Breast epithelium (tissue), 4 donors: Measurements from ENCODE around the gene TMEM222. TPM values are rescaled to one million over a fixed set of nuclear protein-coding genes. Genes with fewer than 3 reads are reported as not detected.

Experiments used
- DNase-seq, 2 donors: peaks; one replicate each; pipeline ENCODE4 v3.0.0-alpha.2; 2019; ENCODE audit warnings: low spot score in 2 of 2
- H3K27ac ChIP-seq, 2 donors: fragments of 200-600 bp; sonication (generic) in 1 of 2; one replicate each; pipeline ENCODE4 v1.5.1; 2016 to 2019; ENCODE audit warnings: mild to moderate bottlenecking in 1 of 2
- H3K27me3 ChIP-seq, 2 donors: fragments of 200-600 bp; sonication (generic) in 1 of 2; one replicate each; pipeline versions ENCODE4 v1.5.1 to v1.6.0; 2017 to 2019; ENCODE audit warnings: control low read depth in 1 of 2, mild to moderate bottlenecking in 1 of 2
- H3K36me3 ChIP-seq: fragments of 200-600 bp; one replicate; pipeline ENCODE4 v1.5.1; 2019
- H3K4me1 ChIP-seq, 2 donors: fragments of 200-600 bp; sonication (generic); one replicate each; pipeline ENCODE4 v1.5.1; 2016 to 2019; ENCODE audit warnings: control low read depth in 1 of 2
- H3K4me3 ChIP-seq, 3 donors: fragments of 200-600 bp; sonication (generic); 1 replicate in 2 of 3; 2 replicates in 1 of 3; pipeline ENCODE4 v1.5.1; 2016 to 2019; ENCODE audit warnings: mild to moderate bottlenecking in 3 of 3, moderate library complexity in 2 of 3
- H3K9me3 ChIP-seq, 2 donors: fragments of 200-600 bp; sonication (generic) in 1 of 2; one replicate each; pipeline ENCODE4 v1.5.1; 2016 to 2019; ENCODE audit warnings: control low read depth in 1 of 2
- POLR2A ChIP-seq: fragments of 450-650 bp; IDR thresholded peaks from one replicate; pipeline ENCODE4 v1.6.1; 2016; ENCODE audit warnings: antibody characterized with exemption, mild to moderate bottlenecking, moderate library complexity
- POLR2AphosphoS5 ChIP-seq, 3 donors: sonication (generic); formaldehyde crosslinking; IDR thresholded peaks; one replicate each; pipeline ENCODE4 v1.6.1; 2017; ENCODE audit warnings: antibody characterized with exemption in 3 of 3
- intact Hi-C: fragments of 100-400 bp; cut with DNase I; formaldehyde crosslinking; loops from one replicate; pipeline ENCODE4 v1.15.1; 2023; ENCODE audit warnings: low total_unique reads
- total RNA-seq, 3 donors: library from RNA; depleted of rRNA; stranded (reverse); fragments of >200 nt; gene quantifications; one replicate each; pipeline ENCODE4 v1.1.0, GENCODE V29; 2016
- TF ChIP-seq, protein P1 (sequence below), 3 donors: fragments of 450-650 bp; IDR thresholded peaks; one replicate each; pipeline ENCODE4 v1.5.1; 2016 to 2017; ENCODE audit warnings: antibody characterized with exemption in 3 of 3, mild to moderate bottlenecking in 3 of 3, moderate library complexity in 3 of 3

TMEM222 gene, protein sequence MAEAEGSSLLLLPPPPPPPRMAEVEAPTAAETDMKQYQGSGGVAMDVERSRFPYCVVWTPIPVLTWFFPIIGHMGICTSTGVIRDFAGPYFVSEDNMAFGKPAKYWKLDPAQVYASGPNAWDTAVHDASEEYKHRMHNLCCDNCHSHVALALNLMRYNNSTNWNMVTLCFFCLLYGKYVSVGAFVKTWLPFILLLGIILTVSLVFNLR
- total RNA-seq, result 10 to 100 TPM; 20.0 to 28.0 (median 26.5) TPM

DNA sequence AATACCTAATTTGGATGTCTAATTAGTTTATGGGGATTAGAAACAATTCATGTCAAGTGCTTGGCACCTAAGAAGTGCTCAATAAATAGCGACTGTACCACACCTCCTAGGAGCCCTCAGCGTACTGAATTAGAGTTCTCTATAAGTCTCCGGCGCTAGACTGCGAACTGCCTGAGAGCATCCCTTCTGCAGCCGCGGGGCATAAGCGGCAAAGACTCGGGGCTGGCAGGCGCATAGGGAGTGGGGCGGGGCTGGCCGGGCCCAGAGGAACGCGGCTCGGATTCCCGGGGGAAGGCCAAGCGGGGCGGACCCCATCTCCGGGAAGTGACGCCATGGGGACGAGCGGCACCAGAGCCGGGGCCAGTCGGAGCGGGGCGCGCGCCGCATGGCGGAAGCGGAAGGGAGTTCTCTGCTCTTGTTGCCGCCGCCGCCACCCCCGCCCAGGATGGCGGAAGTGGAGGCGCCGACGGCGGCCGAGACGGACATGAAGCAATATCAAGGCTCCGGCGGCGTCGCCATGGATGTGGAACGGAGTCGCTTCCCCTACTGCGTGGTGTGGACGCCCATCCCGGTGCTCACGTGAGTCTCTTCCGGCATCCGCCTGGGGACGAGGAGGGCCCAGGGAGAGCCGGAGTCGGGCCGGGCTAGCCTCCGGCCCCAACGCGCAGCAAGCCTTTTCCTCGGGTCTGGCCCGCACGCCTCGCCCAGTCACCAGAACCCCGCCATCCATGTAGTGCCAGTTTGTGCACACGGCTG is at the start of gene TMEM222:
Gene TMEM222 (plus strand): TSS at position 351 of the 756 bp plus-strand sequence. CDS start 35 bp downstream, at position 386.
- H3K27me3 ChIP-seq, result peaks cover 0 to 4% of the 10 kb centered on the region in 2 donors
- peak within 1 kb of the TSS; percentile 79 to 87 (median 85) for H3K4me3 ChIP-seq
- peak; percentile 94 to 98 for DNase-seq
- H3K9me3 ChIP-seq, result no peaks in the 10 kb centered on the region
- intact Hi-C loops, result no loop called here
- peaks cover 0 to 16% of the 10 kb centered on the region in 2 donors for H3K4me1 ChIP-seq
- H3K27ac ChIP-seq, result peak within 1 kb of the TSS; percentile 84 to 87
- peak; percentile 86 to 94 (median 89) for TF ChIP-seq POLR2AphosphoS5 (IDR thresholded peaks at IDR 0.05)
- TF ChIP-seq, protein P1, sequence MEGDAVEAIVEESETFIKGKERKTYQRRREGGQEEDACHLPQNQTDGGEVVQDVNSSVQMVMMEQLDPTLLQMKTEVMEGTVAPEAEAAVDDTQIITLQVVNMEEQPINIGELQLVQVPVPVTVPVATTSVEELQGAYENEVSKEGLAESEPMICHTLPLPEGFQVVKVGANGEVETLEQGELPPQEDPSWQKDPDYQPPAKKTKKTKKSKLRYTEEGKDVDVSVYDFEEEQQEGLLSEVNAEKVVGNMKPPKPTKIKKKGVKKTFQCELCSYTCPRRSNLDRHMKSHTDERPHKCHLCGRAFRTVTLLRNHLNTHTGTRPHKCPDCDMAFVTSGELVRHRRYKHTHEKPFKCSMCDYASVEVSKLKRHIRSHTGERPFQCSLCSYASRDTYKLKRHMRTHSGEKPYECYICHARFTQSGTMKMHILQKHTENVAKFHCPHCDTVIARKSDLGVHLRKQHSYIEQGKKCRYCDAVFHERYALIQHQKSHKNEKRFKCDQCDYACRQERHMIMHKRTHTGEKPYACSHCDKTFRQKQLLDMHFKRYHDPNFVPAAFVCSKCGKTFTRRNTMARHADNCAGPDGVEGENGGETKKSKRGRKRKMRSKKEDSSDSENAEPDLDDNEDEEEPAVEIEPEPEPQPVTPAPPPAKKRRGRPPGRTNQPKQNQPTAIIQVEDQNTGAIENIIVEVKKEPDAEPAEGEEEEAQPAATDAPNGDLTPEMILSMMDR (IDR thresholded peaks at IDR 0.05), result peak in 2 of 3 donors; percentile 41 to 49
- TF ChIP-seq POLR2A, result peak; percentile 32
- no peaks in the 10 kb centered on the region for H3K36me3 ChIP-seq

DNA sequence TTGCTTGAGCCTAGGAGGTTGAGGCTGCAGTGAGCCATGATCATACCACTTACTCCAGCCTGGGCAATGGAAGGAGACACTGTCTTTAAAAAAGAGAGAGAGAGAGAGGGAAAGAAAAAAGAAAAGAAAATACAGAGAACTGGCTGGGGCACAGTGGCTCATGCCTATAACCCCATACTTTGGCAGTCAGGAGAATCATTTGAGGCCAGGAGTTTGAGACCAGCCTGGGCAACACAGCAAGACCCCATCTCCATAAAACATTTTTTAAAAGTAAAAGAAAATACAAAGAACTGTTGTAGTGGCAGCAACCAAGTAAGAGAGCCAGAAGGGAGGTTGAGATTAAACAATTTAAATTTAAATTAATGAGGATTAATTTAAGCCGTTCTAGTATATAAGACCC is 47.8 kb upstream of the TMEM222 start:
- no peak for DNase-seq
- TF ChIP-seq, protein P1 (IDR thresholded peaks at IDR 0.05), result no peak
- no peak for TF ChIP-seq POLR2AphosphoS5 (IDR thresholded peaks at IDR 0.05)
- no peak for TF ChIP-seq POLR2A
- no peak overlapping the region for H3K4me3 ChIP-seq
- intact Hi-C loops, result no loop called here
- H3K27me3 ChIP-seq, result no peaks in the 10 kb centered on the region
- no peaks in the 10 kb centered on the region for H3K9me3 ChIP-seq
- no peak overlapping the region for H3K27ac ChIP-seq
- no peaks in the 10 kb centered on the region for H3K36me3 ChIP-seq
- no peaks in the 10 kb centered on the region for H3K4me1 ChIP-seq

DNA sequence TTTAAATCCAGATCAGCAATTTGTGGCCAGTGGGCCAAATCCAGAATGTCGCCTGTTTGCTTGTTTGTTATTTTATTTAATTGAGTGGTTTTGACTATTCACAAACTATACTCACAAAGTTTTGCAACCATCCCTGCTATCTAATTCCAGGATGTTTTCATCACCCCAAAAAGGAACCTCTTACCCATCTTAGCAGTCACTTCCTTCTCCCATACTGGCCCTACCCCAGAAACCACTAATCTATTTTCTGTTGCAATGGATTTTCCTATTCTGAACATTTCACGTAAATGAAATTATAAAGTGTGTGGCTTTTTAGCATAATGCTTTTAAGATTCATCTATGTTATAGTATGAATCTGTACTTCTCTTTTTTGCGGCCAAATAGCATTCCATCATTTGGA is 46.3 kb upstream of the TMEM222 start:
- H3K27ac ChIP-seq, result no peak overlapping the region
- no peaks in the 10 kb centered on the region for H3K9me3 ChIP-seq
- H3K4me3 ChIP-seq, result no peak overlapping the region
- no peak for DNase-seq
- H3K36me3 ChIP-seq, result no peaks in the 10 kb centered on the region
- TF ChIP-seq POLR2AphosphoS5 (IDR thresholded peaks at IDR 0.05) (no peak), POLR2A (no peak)
- TF ChIP-seq, protein P1 (IDR thresholded peaks at IDR 0.05), result no peak
- H3K4me1 ChIP-seq, result no peaks in the 10 kb centered on the region
- intact Hi-C loops, result no loop called here
- no peaks in the 10 kb centered on the region for H3K27me3 ChIP-seq

DNA sequence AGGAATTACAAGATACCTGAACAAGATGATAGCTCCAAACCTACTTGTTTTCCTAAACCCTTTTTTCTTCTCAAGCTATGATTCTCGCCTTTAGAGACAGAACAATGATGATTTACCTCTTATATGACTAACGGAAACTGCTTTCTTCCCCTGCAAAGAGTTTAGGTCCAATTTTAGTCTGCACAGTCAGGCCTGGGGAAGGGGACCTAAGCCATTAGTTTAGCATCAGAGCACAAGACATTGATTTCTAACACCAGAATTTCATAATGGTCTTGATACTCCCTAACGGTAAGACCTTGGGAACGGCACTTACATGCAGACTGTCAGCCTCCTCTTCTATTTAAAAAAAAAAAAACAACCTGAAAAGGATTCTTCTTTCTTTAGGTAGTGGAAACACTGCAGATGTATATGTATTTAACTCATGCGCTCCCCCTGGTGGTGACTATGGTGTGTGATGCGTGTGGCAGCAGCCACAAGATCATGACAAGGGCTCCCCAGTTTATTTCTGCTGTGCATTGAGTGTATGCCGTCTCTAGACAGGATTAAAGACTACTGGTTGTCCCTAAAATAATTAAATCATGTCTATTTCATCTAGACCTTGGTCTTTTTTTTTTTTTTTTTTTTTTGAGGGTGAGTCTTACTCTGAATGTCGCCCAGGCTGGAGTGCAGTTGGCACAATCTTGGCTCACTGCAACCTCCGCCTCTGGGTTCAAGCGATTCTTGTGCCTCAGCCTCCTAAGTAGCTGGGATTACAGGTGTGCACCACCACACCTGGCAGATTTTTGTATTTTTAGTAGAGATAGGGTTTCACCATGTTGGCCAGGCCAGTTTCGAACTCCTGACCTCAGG is 37.3 kb upstream of the TMEM222 start:
- Histone ChIP-seq H3K9me3 (no peaks in the 10 kb centered on the region), H3K4me3 (no peak overlapping the region), H3K4me1 (no peaks in the 10 kb centered on the region), H3K27ac (no peak overlapping the region), H3K27me3 (no peaks in the 10 kb centered on the region), H3K36me3 (peaks cover 6% of the 10 kb centered on the region)
- peak; percentile 79 to 86 for DNase-seq
- intact Hi-C loops, result loop anchor here (2.0 to 5.0 kb wide), 2 partner anchors 54 to 182 kb away; no protein-coding TSS in a partner anchor
- TF ChIP-seq POLR2A (no peak), POLR2AphosphoS5 (IDR thresholded peaks at IDR 0.05) (no peak)
- TF ChIP-seq, protein P1 (IDR thresholded peaks at IDR 0.05), result peak; percentile 57 to 71 (median 70)
